Measurements from ENCODE around the gene C8G.

DNA sequence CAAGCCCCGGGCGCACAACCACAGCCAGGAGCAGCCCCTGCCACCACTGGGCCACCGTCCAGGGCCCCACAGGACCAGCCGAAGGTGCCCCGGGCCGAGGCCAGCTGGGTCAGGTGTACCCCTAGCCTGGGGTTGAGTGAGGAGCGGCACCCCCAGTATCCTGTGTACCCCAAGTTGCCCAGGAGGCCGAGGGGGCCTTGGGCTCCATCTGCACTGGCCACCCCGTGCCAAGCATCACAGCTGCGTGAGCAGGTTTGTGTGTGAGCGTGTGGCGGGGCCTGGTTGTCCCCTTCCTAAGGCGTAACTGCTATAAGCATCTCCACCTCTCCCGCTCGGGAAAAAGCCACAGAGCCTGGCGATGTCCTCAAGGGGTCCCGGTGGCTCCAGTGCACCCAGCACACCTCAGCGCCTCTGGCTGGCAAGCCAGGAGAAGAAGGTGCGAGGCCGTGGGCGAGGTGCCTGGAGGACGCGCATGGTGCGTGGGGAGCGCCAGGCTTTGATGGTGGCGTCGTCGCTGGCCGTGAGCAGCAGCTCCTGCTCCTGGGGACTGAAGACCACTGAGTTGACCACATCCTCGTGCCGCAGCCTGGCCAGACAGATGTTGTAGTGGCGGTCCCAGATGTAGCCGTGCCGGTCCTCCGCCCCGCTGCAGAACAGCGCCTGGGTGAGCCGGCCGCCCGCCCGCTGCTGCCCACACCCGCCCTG lies 4.4 kb upstream of the C8G start:
- TF ChIP-seq, protein P1, sequence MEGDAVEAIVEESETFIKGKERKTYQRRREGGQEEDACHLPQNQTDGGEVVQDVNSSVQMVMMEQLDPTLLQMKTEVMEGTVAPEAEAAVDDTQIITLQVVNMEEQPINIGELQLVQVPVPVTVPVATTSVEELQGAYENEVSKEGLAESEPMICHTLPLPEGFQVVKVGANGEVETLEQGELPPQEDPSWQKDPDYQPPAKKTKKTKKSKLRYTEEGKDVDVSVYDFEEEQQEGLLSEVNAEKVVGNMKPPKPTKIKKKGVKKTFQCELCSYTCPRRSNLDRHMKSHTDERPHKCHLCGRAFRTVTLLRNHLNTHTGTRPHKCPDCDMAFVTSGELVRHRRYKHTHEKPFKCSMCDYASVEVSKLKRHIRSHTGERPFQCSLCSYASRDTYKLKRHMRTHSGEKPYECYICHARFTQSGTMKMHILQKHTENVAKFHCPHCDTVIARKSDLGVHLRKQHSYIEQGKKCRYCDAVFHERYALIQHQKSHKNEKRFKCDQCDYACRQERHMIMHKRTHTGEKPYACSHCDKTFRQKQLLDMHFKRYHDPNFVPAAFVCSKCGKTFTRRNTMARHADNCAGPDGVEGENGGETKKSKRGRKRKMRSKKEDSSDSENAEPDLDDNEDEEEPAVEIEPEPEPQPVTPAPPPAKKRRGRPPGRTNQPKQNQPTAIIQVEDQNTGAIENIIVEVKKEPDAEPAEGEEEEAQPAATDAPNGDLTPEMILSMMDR (IDR thresholded peaks at IDR 0.05) = no peak
- no peak for TF ChIP-seq POLR2AphosphoS5 (IDR thresholded peaks at IDR 0.05)

Measured in prostate gland (tissue), 2 donors.